ENCODE results near the gene BICDL1. TPM values are rescaled to one million over a fixed set of nuclear protein-coding genes. Genes with fewer than 3 reads are reported as not detected.

The BICDL1 gene
- polyA plus RNA-seq, 3 donors from 2014 or later: 1.0 TPM; not detected in 1

DNA sequence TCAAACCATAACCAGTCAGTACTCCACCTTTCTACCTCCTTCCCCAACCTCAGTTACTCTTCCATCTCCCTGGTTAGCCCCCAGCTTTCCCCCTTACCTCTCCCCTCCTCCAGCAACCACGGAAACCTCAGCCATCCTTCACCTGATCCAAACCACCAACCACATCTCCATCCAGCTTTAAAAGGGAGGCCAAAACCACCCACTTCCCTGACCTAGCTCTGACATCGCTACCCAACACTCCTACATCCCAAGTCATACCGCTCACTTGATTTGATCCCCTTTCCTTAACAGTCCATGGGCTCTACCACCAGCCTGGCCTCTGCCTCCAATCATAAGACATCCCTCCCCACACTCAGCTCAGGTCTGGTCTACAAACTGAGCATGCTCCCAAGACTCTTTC, 126.0 kb downstream of the BICDL1 start:
- DNase-seq: no peak
- Mint-ChIP-seq H3K9me3 (no peaks in the 10 kb centered on the region), H3K4me1 (peaks cover 71 to 85% of the 10 kb centered on the region in 2 donors), H3K4me3 (peak overlapping the region; percentile 92 to 96 (median 96)), H3K27me3 (ENCODE audit: low read depth in 3 of 3) (peaks cover 0 to 20% (median 19%) of the 10 kb centered on the region in 3 donors), H3K27ac (peak overlapping the region; percentile 90 to 95 (median 93)), H3K36me3 (no peaks in the 10 kb centered on the region)

DNA sequence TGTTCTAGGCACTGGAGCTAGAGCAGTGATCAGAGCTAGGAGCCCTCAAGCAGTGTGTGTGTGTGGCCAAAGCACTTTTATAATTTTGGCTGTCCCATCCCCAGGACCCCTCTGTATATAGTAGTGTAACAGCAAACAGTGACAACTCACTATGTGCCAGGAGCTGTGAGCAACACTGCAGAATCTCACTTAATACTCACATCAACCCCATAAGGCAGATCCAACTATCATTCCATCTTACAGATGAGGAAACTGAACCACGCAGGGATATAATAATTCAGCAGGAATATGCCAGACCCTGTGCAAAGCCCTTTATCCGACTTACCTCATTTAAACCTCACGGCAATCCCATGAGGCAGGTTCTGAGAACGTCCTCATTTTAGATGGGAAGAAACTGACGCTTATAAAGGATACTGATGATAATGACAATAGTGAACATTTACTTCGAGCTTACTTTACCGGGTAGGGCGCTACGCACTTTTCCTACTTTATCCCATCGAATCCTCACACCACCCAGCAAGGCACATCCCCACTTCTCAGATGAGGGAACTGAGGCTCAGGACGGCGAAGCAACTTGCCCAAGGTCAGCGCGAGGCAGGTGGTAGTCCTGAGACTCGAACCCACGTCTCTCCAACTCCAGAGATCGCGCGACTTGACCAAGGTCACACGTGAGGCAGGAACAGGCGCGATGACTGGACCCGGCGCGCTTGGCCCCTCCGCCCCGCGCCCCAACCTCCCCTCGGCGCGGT, 126.8 kb downstream of the BICDL1 start:
- peak overlapping the region; percentile 90 to 95 (median 93) for H3K27ac Mint-ChIP-seq
- DNase-seq: no peak
- H3K36me3 Mint-ChIP-seq: no peaks in the 10 kb centered on the region
- H3K27me3 Mint-ChIP-seq (ENCODE audit: low read depth in 3 of 3): peaks cover 0 to 20% (median 17%) of the 10 kb centered on the region in 3 donors
- no peaks in the 10 kb centered on the region for H3K9me3 Mint-ChIP-seq
- H3K4me3 Mint-ChIP-seq: peak overlapping the region; percentile 92 to 96 (median 96)
- H3K4me1 Mint-ChIP-seq: peaks cover 66 to 81% of the 10 kb centered on the region in 2 donors

DNA sequence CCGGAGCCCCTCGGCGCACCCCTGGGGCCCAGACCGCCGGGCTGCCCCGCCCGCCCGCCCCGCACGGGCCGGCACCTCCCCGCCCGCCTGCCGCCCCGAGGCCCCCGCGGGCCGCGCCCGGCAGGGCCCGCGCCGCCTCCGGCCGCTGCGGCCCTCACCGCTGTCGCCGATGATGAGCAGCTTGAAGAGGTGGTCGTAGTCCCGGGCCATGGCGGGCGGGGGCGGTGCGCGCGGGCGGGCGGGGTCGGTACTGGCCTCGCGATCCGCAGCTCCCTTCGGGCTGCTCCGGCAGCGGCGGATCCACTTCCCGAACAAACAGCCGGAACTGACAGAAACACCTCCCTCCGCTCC, 127.4 kb downstream of the BICDL1 start, which contains the start of gene RAB35:
RAB35 (minus strand) TSS at position 313 of the 351 bp plus-strand sequence; CDS start at position 210, 103 bp downstream.
- peaks cover 0 to 20% (median 12%) of the 10 kb centered on the region in 3 donors for H3K27me3 Mint-ChIP-seq (ENCODE audit: low read depth in 3 of 3)
- DNase-seq: no peak
- peak within 1 kb of the TSS; percentile 90 to 97 (median 94) for H3K27ac Mint-ChIP-seq
- no peaks in the 10 kb centered on the region for H3K9me3 Mint-ChIP-seq
- H3K36me3 Mint-ChIP-seq: no peaks in the 10 kb centered on the region
- peak within 1 kb of the TSS; percentile 94 to 99 (median 96) for H3K4me3 Mint-ChIP-seq
- H3K4me1 Mint-ChIP-seq: peaks cover 63 to 78% of the 10 kb centered on the region in 2 donors

DNA sequence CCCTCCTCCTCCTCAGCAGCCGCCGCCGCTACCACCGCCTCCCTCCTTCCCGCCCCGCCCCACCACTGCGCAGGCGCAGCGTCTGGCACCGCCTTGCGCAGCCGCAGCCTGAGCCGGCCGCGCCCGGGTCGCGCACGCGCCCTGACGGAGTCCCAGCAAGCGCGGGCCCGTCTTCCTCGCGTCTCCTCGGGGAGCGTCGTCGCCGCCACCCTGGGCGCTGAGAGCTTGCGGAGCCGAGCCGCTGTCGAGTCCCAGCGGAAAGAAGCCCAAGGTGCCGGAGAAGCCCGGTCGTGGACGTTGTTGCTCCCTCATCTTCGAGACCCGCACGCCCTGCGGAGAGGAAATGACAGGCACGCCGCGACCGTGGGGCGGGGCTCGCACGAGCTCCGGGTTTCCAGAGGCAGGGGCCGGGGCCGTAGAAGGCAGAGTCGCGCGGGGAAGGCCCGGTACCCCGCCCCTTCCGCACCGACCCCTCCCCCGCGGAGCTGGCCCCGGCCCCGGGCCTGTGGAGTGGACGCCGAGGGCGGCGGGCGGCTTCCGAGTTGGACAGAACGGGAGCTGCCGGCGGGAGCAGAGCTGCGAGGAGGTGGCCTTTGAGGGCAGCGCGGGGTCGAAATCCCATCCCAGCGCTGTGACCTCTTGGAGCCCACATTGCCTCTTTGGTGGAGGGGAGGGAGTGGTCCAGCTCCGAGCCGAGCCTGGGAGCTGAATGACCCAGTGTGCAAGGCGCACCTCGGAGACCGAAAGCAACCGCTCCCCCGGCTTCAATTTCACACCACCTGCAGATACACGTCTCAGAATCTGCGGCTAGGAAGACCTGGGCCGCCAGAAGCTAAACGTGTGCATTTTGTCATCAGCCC, 128.0 kb downstream of the BICDL1 start:
- Mint-ChIP-seq H3K36me3 (no peaks in the 10 kb centered on the region), H3K4me3 (peak overlapping the region; percentile 83 to 99 (median 93)), H3K27ac (peak overlapping the region; percentile 67 to 97 (median 88)), H3K9me3 (no peaks in the 10 kb centered on the region), H3K4me1 (peaks cover 57 to 72% of the 10 kb centered on the region in 2 donors), H3K27me3 (ENCODE audit: low read depth in 3 of 3) (peaks cover 0 to 17% (median 12%) of the 10 kb centered on the region in 3 donors)
- peak; percentile 97 to 98 (median 97) for DNase-seq

DNA sequence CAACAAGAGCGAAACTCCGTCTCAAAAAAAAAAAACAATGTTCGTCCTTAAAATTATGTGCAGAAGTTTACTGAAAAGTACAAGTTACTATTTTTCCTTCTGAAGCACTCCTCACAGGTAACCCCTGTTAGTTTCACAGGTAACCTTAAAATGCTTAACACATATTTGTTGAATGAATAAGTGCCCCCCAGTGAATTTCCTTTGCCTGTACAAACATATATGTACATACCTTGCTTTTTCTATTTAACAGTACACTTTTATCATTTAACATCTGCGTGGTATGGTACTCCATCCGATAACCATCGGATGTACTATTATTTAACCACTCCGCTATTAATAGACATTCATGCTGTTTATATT, 128.9 kb downstream of the BICDL1 start:
- Mint-ChIP-seq H3K4me3 (peak overlapping the region; percentile 83 to 99 (median 93)), H3K27ac (peak overlapping the region in 5 of 6 donors; percentile 67 to 97 (median 83)), H3K4me1 (peaks cover 50 to 63% of the 10 kb centered on the region in 2 donors), H3K27me3 (ENCODE audit: low read depth in 3 of 3) (peaks cover 0 to 17% (median 12%) of the 10 kb centered on the region in 3 donors), H3K9me3 (no peaks in the 10 kb centered on the region), H3K36me3 (no peaks in the 10 kb centered on the region)
- no peak for DNase-seq

DNA sequence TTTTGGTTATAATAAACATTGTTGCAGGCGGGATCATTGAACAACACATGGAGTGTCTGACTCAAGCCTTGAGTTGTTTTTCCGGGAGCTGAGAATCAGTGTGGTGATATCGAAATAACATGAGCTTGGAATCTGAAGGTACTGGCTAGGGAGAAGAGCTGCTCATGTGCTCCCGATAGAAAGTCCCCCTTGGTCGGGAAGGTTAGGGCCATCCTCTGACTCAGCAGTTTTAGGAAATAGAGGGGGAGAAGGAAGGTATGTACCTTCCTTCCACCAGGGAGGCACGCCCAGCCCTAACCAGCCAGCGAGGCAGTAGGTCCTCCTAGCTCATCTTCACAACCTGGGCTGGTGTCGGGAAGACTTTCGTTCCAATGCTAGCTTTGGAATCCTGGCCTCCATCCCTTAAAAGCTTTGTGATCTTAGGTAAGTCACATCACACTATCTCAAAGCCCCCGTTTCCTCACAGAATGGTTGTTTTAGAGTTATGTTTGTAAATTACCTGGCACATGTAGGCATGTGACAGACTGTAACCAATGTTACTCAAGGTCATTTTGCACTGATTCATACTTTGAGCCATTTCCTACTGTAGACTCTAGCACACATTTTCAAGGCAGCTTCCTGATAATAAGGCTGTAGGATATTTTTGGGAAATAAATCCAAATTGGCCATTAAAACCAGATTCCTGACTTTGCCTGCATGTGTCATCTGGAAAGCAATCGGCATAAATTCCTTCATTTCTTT, 129.5 kb downstream of the BICDL1 start:
- H3K27ac Mint-ChIP-seq: peak overlapping the region in 4 of 6 donors; percentile 59 to 97 (median 66)
- no peaks in the 10 kb centered on the region for H3K36me3 Mint-ChIP-seq
- H3K27me3 Mint-ChIP-seq (ENCODE audit: low read depth in 3 of 3): peaks cover 0 to 17% (median 12%) of the 10 kb centered on the region in 3 donors
- no peak for DNase-seq
- peak overlapping the region; percentile 83 to 99 (median 93) for H3K4me3 Mint-ChIP-seq
- no peaks in the 10 kb centered on the region for H3K9me3 Mint-ChIP-seq
- peaks cover 48 to 58% of the 10 kb centered on the region in 2 donors for H3K4me1 Mint-ChIP-seq

DNA sequence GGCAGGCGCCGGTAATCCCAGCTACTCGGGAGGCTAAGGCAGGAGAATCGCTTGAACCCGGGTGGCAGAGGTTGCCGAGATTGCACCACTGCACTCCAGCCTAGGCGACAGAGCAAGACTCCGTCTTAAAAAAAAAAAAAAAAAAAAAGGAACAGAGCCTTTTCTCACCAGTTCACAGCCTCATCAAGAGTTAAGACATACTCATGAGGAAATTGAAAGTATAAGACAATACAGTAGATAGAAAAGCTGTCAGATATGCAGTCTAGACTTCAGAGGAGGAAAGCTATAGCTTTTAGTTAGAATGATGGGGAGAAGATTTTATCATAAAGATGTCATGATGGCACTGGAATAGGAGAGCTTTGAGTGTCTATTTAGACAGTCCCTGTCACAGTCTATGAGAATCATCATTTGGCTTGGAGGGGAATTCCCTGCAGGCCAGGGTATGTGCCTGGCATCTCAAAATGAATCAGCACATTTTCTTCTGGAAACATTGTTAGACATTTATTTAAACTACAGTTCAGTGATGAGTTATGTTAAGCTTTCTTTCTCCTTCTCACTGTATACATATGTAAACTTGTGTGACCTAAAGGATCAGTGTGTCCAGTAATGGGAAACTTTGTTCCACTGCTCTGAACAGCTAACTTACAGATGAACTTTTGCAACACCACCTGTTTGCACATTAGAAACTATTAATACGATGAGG, 130.4 kb downstream of the BICDL1 start:
- H3K9me3 Mint-ChIP-seq: no peaks in the 10 kb centered on the region
- no peak for DNase-seq
- peak overlapping the region in 1 of 6 donors; percentile 12 for H3K27ac Mint-ChIP-seq
- H3K4me3 Mint-ChIP-seq: peak overlapping the region in 1 of 5 donors; percentile 14
- peaks cover 0 to 17% (median 12%) of the 10 kb centered on the region in 3 donors for H3K27me3 Mint-ChIP-seq (ENCODE audit: low read depth in 3 of 3)
- H3K36me3 Mint-ChIP-seq: no peaks in the 10 kb centered on the region
- peaks cover 49 to 59% of the 10 kb centered on the region in 2 donors for H3K4me1 Mint-ChIP-seq

DNA sequence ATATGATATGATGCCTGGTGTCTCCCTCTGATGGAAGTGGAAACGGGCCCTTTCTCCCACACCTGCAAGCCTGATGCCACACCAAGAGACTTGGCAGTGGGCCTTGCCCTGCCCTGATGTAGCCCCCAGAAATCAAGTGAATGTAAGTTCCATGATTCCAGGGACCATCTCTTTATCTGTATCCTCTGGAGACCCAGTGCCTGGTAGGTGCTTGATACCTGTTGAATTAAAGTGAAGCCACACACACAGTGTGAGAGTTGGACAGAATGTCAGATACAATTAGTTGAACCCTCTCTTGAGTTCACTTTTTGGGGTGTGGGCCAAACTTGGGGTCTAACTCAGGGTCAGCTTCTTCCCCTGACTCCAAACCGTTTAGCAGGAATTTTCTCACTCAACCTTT, 132.3 kb downstream of the BICDL1 start:
- H3K4me1 Mint-ChIP-seq: peaks cover 32 to 40% of the 10 kb centered on the region in 2 donors
- H3K4me3 Mint-ChIP-seq: no peak overlapping the region
- H3K9me3 Mint-ChIP-seq: no peaks in the 10 kb centered on the region
- H3K27me3 Mint-ChIP-seq (ENCODE audit: low read depth in 3 of 3): peaks cover 0 to 5% (median 5%) of the 10 kb centered on the region in 3 donors
- DNase-seq: no peak
- H3K36me3 Mint-ChIP-seq: no peaks in the 10 kb centered on the region
- H3K27ac Mint-ChIP-seq: peak overlapping the region in 2 of 6 donors; percentile 14 to 67

DNA sequence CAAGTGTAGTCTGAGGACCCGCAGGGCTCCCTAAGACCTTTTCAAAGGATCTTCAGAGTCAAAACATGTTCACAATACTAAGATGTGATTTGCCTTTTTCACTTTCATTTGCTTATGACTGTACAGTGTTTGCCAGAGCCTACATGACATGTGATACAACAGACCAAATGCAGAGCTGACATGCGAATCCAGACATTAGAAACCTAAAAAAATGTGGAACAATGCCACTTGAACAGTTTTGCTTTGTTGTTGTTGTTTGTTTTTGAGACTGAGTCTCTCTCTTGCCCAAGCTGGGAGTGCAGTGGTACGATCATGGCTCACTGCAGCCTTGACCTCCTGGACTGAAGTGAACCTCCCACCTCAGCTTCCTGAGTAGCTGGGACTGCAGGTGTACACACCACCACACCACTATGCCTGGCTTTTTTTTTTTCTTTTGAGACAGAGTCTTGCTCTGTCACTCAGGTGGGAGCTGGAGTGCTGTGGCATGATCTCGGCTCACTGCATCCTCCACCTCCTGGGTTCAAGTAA, 132.8 kb downstream of the BICDL1 start:
- DNase-seq: no peak
- no peaks in the 10 kb centered on the region for H3K9me3 Mint-ChIP-seq
- peaks cover 32 to 40% of the 10 kb centered on the region in 2 donors for H3K4me1 Mint-ChIP-seq
- H3K27me3 Mint-ChIP-seq (ENCODE audit: low read depth in 3 of 3): peaks cover 0 to 5% (median 3%) of the 10 kb centered on the region in 3 donors
- H3K27ac Mint-ChIP-seq: no peak overlapping the region
- H3K36me3 Mint-ChIP-seq: peaks cover 0 to 5% (median 2%) of the 10 kb centered on the region in 3 donors
- H3K4me3 Mint-ChIP-seq: no peak overlapping the region

DNA sequence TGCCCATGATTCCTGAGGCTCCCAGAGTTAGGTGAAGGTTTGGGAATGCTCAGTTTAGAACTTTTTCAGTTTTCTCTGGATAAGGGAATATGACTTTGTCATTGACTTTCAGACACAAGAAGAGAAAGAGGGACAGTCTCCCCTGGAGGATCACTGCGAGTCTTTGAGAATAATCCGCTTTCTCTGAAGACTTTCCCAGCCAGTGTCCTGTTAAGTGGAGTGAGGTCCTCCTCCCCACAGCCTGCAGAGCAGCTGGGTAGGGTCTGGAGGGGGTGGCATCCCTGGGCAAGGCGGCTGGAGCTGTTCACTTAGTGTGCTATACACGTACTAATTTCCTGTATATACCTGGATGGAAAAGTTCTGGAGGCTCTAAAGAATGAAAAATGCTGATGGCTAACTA, 136.0 kb downstream of the BICDL1 start:
- Mint-ChIP-seq H3K36me3 (peaks cover 6 to 20% (median 10%) of the 10 kb centered on the region in 3 donors), H3K27me3 (ENCODE audit: low read depth in 3 of 3) (peaks cover 0 to 2% (median 0%) of the 10 kb centered on the region in 3 donors), H3K4me1 (peaks cover 13 to 15% of the 10 kb centered on the region in 2 donors), H3K9me3 (no peaks in the 10 kb centered on the region), H3K4me3 (no peak overlapping the region), H3K27ac (peak overlapping the region in 1 of 6 donors; percentile 24)
- no peak for DNase-seq

DNA sequence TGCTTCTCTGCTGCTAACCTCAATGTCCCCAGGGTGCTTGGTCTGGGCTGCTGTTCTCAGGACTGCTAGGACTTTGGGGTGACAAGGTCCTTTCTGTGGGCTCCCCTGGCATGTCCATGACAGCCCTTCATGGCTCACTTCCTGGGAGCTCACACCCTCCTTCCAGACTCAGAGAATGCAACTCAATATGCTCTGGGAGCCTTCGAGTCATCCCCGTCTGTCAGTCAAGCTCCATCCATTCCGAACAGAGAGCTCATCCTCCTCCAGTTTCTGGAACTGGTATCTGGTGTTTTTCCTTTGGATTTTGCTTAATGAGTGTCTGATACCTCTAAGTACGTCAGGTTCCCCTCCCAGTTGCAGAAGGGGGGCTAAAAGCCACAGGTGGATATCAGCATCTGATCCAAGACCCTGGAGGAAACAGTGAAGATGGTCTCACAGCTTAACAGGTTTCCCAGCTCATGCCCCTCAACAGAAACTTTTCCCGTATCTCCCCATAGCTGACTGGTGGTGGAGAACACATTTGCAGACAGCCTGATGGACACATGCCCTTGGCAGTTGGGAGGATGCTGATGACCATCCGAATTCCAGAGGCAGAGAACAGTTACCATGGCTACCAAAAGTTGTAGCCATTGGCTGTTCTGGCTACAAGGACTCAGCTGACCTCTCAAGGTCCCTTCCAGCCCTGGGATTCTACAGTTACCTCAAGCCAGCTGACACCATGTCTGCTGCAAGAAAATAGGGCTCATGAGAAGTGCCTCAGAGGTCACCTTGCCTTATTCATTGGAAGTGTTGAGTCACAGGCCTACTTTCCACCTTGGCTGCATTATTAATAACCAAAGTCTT, 137.0 kb downstream of the BICDL1 start:
- Mint-ChIP-seq H3K36me3 (peaks cover 6 to 20% (median 10%) of the 10 kb centered on the region in 3 donors), H3K9me3 (no peaks in the 10 kb centered on the region), H3K27me3 (ENCODE audit: low read depth in 3 of 3) (peaks cover 0 to 2% (median 0%) of the 10 kb centered on the region in 3 donors), H3K4me3 (no peak overlapping the region), H3K4me1 (peaks cover 9% of the 10 kb centered on the region in 2 donors), H3K27ac (peak overlapping the region in 3 of 6 donors; percentile 5 to 24 (median 22))
- no peak for DNase-seq

DNA sequence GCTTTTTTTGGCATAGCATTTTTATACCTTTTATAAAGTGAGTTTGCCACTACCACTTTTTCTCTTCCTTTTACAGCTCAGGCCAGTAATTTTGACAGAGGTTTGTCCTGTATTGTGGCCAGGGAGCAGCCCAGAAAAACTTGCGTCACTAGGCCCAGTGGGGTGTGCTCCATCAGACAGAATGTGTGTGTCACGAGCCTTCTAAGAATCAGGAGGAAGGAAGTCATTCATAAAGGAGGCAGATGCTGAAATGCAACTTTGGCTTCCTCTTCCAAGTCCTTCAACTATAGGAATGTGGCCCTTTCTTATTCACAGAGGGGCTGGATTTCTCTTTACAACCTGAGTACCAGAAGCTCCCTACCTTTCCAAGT, 137.6 kb downstream of the BICDL1 start:
- H3K27me3 Mint-ChIP-seq (ENCODE audit: low read depth in 3 of 3): peaks cover 0 to 2% (median 0%) of the 10 kb centered on the region in 3 donors
- H3K4me1 Mint-ChIP-seq: peaks cover 8% of the 10 kb centered on the region in 2 donors
- peaks cover 10 to 25% (median 10%) of the 10 kb centered on the region in 3 donors for H3K36me3 Mint-ChIP-seq
- no peak overlapping the region for H3K4me3 Mint-ChIP-seq
- no peaks in the 10 kb centered on the region for H3K9me3 Mint-ChIP-seq
- peak overlapping the region in 4 of 6 donors; percentile 5 to 55 (median 29) for H3K27ac Mint-ChIP-seq
- DNase-seq: no peak

Measured in immature natural killer cell (primary cell).